Measurements from ENCODE around the gene MCF2L2. TPM values are rescaled to one million over a fixed set of nuclear protein-coding genes. Genes with fewer than 3 reads are reported as not detected.

MCF2L2 gene
- polyA plus RNA-seq, 2 of the 4 experiments (the other 2 are of a cell fraction) = 0.03 to 0.05 TPM

- Histone ChIP-seq H3K27ac (peak overlapping the region; percentile 79 to 90), H3K9me3 (no peaks in the 10 kb centered on the region), H3K4me3 (peak overlapping the region; percentile 70), H3K4me1 (peaks cover 6% of the 10 kb centered on the region; the same call in 1 of the 3 replicates), H3K4me2 (peak overlapping the region; percentile 94)
- DNase-seq (ENCODE audit: low read depth in 1 of 2, low spot score in 1 of 2) (peak in 1 of 2 experiments; percentile 37), FAIRE-seq (no peak), ATAC-seq (peak; percentile 76 to 82)
- 3% methylated on average over 17 of the region's 111 CpGs for WGBS (ENCODE audit: missing lambda C conversion rate)
- TF ChIP-seq RARB (CRISPR knock-in tag; IDR thresholded peaks at IDR 0.05) = no peak
- no peak for TF ChIP-seq HES2 (IDR thresholded peaks at IDR 0.05)
- no peak for TF ChIP-seq RFX5 (IDR thresholded peaks at IDR 0.05)
- peak in 1 of 2 experiments; percentile 60; a peak in 2 of 5 replicates for TF ChIP-seq RAD21 (conservative IDR thresholded peaks at IDR 0.05 in 1 of 2, IDR thresholded peaks at IDR 0.05 in 1 of 2)
- TF ChIP-seq KDM1A (IDR thresholded peaks at IDR 0.05; ENCODE audit: low read depth) = no peak
- no peak for TF ChIP-seq RCOR1 (IDR thresholded peaks at IDR 0.05; ENCODE audit: low read depth, low read length)
- no peak for TF ChIP-seq ZSCAN20 (CRISPR knock-in tag; IDR thresholded peaks at IDR 0.05)
- no peak for TF ChIP-seq SREBF2 (IDR thresholded peaks at IDR 0.05)
- no peak for TF ChIP-seq HOXB5 (CRISPR knock-in tag; IDR thresholded peaks at IDR 0.05)
- peak; percentile 59 for TF ChIP-seq SMC3 (IDR thresholded peaks at IDR 0.05)
- TF ChIP-seq ZNF302 (CRISPR knock-in tag; IDR thresholded peaks at IDR 0.05) = no peak
- TF ChIP-seq ELK1 (IDR thresholded peaks at IDR 0.05; ENCODE audit: low read depth, low read length) = no peak
- peak; percentile 26; the same call in 1 of the 2 replicates for TF ChIP-seq PHF8 (IDR thresholded peaks at IDR 0.05; ENCODE audit: borderline replicate concordance, low read depth)
- no peak for TF ChIP-seq BHLHE40 (IDR thresholded peaks at IDR 0.05; ENCODE audit: low read depth, low read length)
- TF ChIP-seq POLR2A (IDR thresholded peaks at IDR 0.05; ENCODE audit: low read length) = 0 out of 2 replicates have a peak, but pooled peaks have one; percentile 2
- TF ChIP-seq CTCF (IDR thresholded peaks at IDR 0.05) = peak; percentile 45; the same call in 2 of the 3 replicates
- no peak for TF ChIP-seq ESRRA (IDR thresholded peaks at IDR 0.05; ENCODE audit: borderline replicate concordance, low read length)
- TF ChIP-seq CHD2 (IDR thresholded peaks at IDR 0.05; ENCODE audit: low read length, partially characterized antibody) = no peak
- TF ChIP-seq MAZ (IDR thresholded peaks at IDR 0.05; ENCODE audit: borderline replicate concordance, low read depth, low read length) = no peak
- no peak for TF ChIP-seq HDAC2 (IDR thresholded peaks at IDR 0.05)
- TF ChIP-seq E2F6 (IDR thresholded peaks at IDR 0.05; ENCODE audit: borderline replicate concordance, low read depth) = no peak
- 0 out of 2 replicates have a peak, but pooled peaks have one; percentile 33 for TF ChIP-seq MAX (IDR thresholded peaks at IDR 0.05)
- no peak for TF ChIP-seq CBX2 (IDR thresholded peaks at IDR 0.05; ENCODE audit: borderline replicate concordance, low read depth)
- TF ChIP-seq NR3C1 (IDR thresholded peaks at IDR 0.05) = no peak
- no peak for TF ChIP-seq PBX3 (IDR thresholded peaks at IDR 0.05)
- ChIA-PET POLR2A (interaction anchor here (0.6 to 2.8 kb wide), 6 partner anchors 12 to 129 kb away, joined by 3 to 12 read pairs (median 4); no protein-coding TSS in a partner anchor), CTCF (interaction anchor here (0.7 to 4.7 kb wide), 7 partner anchors 10 to 132 kb away, joined by 3 to 34 read pairs (median 4); no protein-coding TSS in a partner anchor)
Observed at GRCh38 chr3:183253528-183254486, 174.6 kb downstream of the MCF2L2 start.
